Activated CD4-positive, alpha-beta memory T cell treated with anti-CD3 and anti-CD28 coated beads for 36 hours (primary cell): ENCODE data around the gene DNAH8. TPM values are rescaled to one million over a fixed set of nuclear protein-coding genes. Genes with fewer than 3 reads are reported as not detected.

ENCODE experiments used
- CTCF ChIA-PET: fragments of 350-600 bp; sonication (Branson Sonifier 250); formaldehyde crosslinking; loops from one replicate; lab custom pipeline; 2021; ENCODE audit warnings: antibody characterized with exemption, inconsistent platforms; lab: Charles Lee
- POLR2A ChIA-PET: fragments of 350-600 bp; sonication (Branson Sonifier 250); formaldehyde crosslinking; loops from one replicate; lab custom pipeline; 2021; ENCODE audit warnings: antibody characterized with exemption; lab: Charles Lee
- DNase-seq: peaks from one replicate; pipeline ENCODE4 v3.0.0-alpha.2; 2020
- H3K27ac Mint-ChIP-seq: one replicate; pipeline ENCODE4 v1.8.0; 2021; ENCODE audit warnings: mixed read lengths
- H3K27me3 Mint-ChIP-seq: one replicate; pipeline ENCODE4 v1.8.0; 2021; ENCODE audit warnings: mixed read lengths
- H3K36me3 Mint-ChIP-seq: one replicate; pipeline ENCODE4 v1.8.0; 2021; ENCODE audit warnings: mixed read lengths
- H3K4me1 Mint-ChIP-seq: one replicate; pipeline ENCODE4 v1.8.0; 2021; ENCODE audit warnings: low read depth, mixed read lengths
- H3K4me3 Mint-ChIP-seq: one replicate; pipeline ENCODE4 v1.8.0; 2021; ENCODE audit warnings: mild to moderate bottlenecking, mixed read lengths
- H3K9me3 Mint-ChIP-seq: one replicate; pipeline ENCODE4 v1.8.0; 2021; ENCODE audit warnings: mixed read lengths
- intact Hi-C: fragments of 100-400 bp; cut with micrococcal nuclease; formaldehyde crosslinking; loops from one replicate; pipeline ENCODE4 v1.15.1; 2023
- total RNA-seq, 2 experiments: library from RNA; stranded (reverse); gene quantifications; one replicate each; pipeline ENCODE4 v1.2.3, GENCODE V29; 2021

DNAH8 gene
- total RNA-seq, 2 experiments from 2014 or later, result 0.02 to 0.22 TPM

- ChIA-PET CTCF (interaction anchor here (1.2 to 1.3 kb wide), 2 partner anchors 145 to 290 kb away, joined by 4 read pairs; no protein-coding TSS in a partner anchor), POLR2A (no interaction called here)
- Mint-ChIP-seq H3K9me3 (no peaks in the 10 kb centered on the region), H3K27ac (no peak overlapping the region), H3K36me3 (no peaks in the 10 kb centered on the region), H3K27me3 (peaks cover 8% of the 10 kb centered on the region), H3K4me1 (no peaks in the 10 kb centered on the region), H3K4me3 (no peak overlapping the region)
- DNase-seq, result no peak
- intact Hi-C loops, result no loop called here
Measured at GRCh38 chr6:39016839-39017546, 301.9 kb downstream of the DNAH8 start.

- Mint-ChIP-seq H3K27me3 (peaks cover 8% of the 10 kb centered on the region), H3K27ac (no peak overlapping the region), H3K9me3 (no peaks in the 10 kb centered on the region), H3K4me3 (no peak overlapping the region), H3K4me1 (no peaks in the 10 kb centered on the region), H3K36me3 (no peaks in the 10 kb centered on the region)
- ChIA-PET POLR2A (no interaction called here), CTCF (interaction anchor here (1.1 to 1.3 kb wide), 3 partner anchors 16 to 290 kb away, joined by 3 to 4 read pairs (median 4); no protein-coding TSS in a partner anchor)
- intact Hi-C loops, result no loop called here
- no peak for DNase-seq
Measured at GRCh38 chr6:39017547-39017880, 302.4 kb downstream of the DNAH8 start.

- intact Hi-C loops, result no loop called here
Measured at GRCh38 chr6:39018103-39018502, 303.0 kb downstream of the DNAH8 start.

GRCh38 chr6:39020136-39020535 is 305.0 kb downstream of the DNAH8 start:
- no peak overlapping the region for H3K4me3 Mint-ChIP-seq
- intact Hi-C loops, result no loop called here
- H3K36me3 Mint-ChIP-seq, result no peaks in the 10 kb centered on the region
- no peak for DNase-seq
- no peaks in the 10 kb centered on the region for H3K4me1 Mint-ChIP-seq
- H3K9me3 Mint-ChIP-seq, result no peaks in the 10 kb centered on the region
- ChIA-PET CTCF (interaction anchor here (2.9 kb wide), 1 partner anchor 10 kb away, joined by 11 read pairs; no protein-coding TSS in a partner anchor), POLR2A (no interaction called here)
- H3K27ac Mint-ChIP-seq, result no peak overlapping the region
- H3K27me3 Mint-ChIP-seq, result peaks cover 5% of the 10 kb centered on the region

More at GRCh38 chr6:39018103-39018502, 303.0 kb downstream of the DNAH8 start:
- no peaks in the 10 kb centered on the region for H3K9me3 Mint-ChIP-seq
- H3K36me3 Mint-ChIP-seq, result no peaks in the 10 kb centered on the region
- no peak overlapping the region for H3K27ac Mint-ChIP-seq
- ChIA-PET POLR2A (no interaction called here), CTCF (interaction anchor here (1.1 to 1.3 kb wide), 3 partner anchors 17 to 289 kb away, joined by 3 to 4 read pairs (median 4); no protein-coding TSS in a partner anchor)
- no peaks in the 10 kb centered on the region for H3K4me1 Mint-ChIP-seq
- DNase-seq, result no peak
- no peak overlapping the region for H3K4me3 Mint-ChIP-seq
- H3K27me3 Mint-ChIP-seq, result peaks cover 8% of the 10 kb centered on the region

- H3K4me3 Mint-ChIP-seq, result no peak overlapping the region
- H3K36me3 Mint-ChIP-seq, result no peaks in the 10 kb centered on the region
- no peaks in the 10 kb centered on the region for H3K4me1 Mint-ChIP-seq
- intact Hi-C loops, result no loop called here
- H3K9me3 Mint-ChIP-seq, result no peaks in the 10 kb centered on the region
- H3K27me3 Mint-ChIP-seq, result peaks cover 3% of the 10 kb centered on the region
- H3K27ac Mint-ChIP-seq, result no peak overlapping the region
- CTCF ChIA-PET, result interaction anchor here (1.7 to 2.9 kb wide), 2 partner anchors 9 to 149 kb away, joined by 4 to 11 read pairs; no protein-coding TSS in a partner anchor
- POLR2A ChIA-PET, result no interaction called here
- DNase-seq, result no peak
Measured at GRCh38 chr6:39021041-39021440, 305.9 kb downstream of the DNAH8 start.

GRCh38 chr6:39021779-39022178 is 306.7 kb downstream of the DNAH8 start:
- H3K4me1 Mint-ChIP-seq, result no peaks in the 10 kb centered on the region
- H3K4me3 Mint-ChIP-seq, result no peak overlapping the region
- ChIA-PET CTCF (interaction anchor here (1.7 to 2.9 kb wide), 2 partner anchors 8 to 149 kb away, joined by 4 to 11 read pairs; no protein-coding TSS in a partner anchor), POLR2A (interaction anchor here (0.8 kb wide), 1 partner anchor 9 kb away, joined by 5 read pairs; no protein-coding TSS in a partner anchor)
- H3K27ac Mint-ChIP-seq, result no peak overlapping the region
- no peaks in the 10 kb centered on the region for H3K36me3 Mint-ChIP-seq
- no peaks in the 10 kb centered on the region for H3K9me3 Mint-ChIP-seq
- intact Hi-C loops, result no loop called here
- no peak for DNase-seq
- H3K27me3 Mint-ChIP-seq, result peaks cover 5% of the 10 kb centered on the region

GRCh38 chr6:39026175-39026574 is 311.1 kb downstream of the DNAH8 start:
- no peak for DNase-seq
- H3K4me3 Mint-ChIP-seq, result no peak overlapping the region
- no peaks in the 10 kb centered on the region for H3K9me3 Mint-ChIP-seq
- ChIA-PET POLR2A (no interaction called here), CTCF (interaction anchor here (0.7 to 1.7 kb wide), 7 partner anchors 16 to 154 kb away, joined by 3 to 5 read pairs (median 3); no protein-coding TSS in a partner anchor)
- H3K4me1 Mint-ChIP-seq, result no peaks in the 10 kb centered on the region
- no peaks in the 10 kb centered on the region for H3K36me3 Mint-ChIP-seq
- H3K27me3 Mint-ChIP-seq, result peaks cover 15% of the 10 kb centered on the region
- no peak overlapping the region for H3K27ac Mint-ChIP-seq
- intact Hi-C loops, result loop anchor here (5.0 kb wide), 1 partner anchor 76 kb away; no protein-coding TSS in a partner anchor

- peak; percentile 68 for DNase-seq
Measured at GRCh38 chr6:39029156-39030011, 314.3 kb downstream of the DNAH8 start.

GRCh38 chr6:39035681-39036080 is 320.6 kb downstream of the DNAH8 start:
- Mint-ChIP-seq H3K4me3 (no peak overlapping the region), H3K27me3 (peaks cover 41% of the 10 kb centered on the region), H3K27ac (no peak overlapping the region), H3K36me3 (no peaks in the 10 kb centered on the region), H3K9me3 (no peaks in the 10 kb centered on the region), H3K4me1 (peaks cover 4% of the 10 kb centered on the region)
- no peak for DNase-seq
- ChIA-PET POLR2A (no interaction called here), CTCF (no interaction called here)
- intact Hi-C loops, result no loop called here

More at GRCh38 chr6:39029156-39030011, 314.3 kb downstream of the DNAH8 start:
- Mint-ChIP-seq H3K36me3 (no peaks in the 10 kb centered on the region), H3K4me1 (no peaks in the 10 kb centered on the region), H3K27ac (no peak overlapping the region), H3K9me3 (no peaks in the 10 kb centered on the region), H3K27me3 (peaks cover 29% of the 10 kb centered on the region), H3K4me3 (no peak overlapping the region)
- ChIA-PET POLR2A (no interaction called here), CTCF (interaction anchor here (0.5 to 2.8 kb wide), 11 partner anchors 8 to 274 kb away, joined by 3 to 11 read pairs (median 6); no protein-coding TSS in a partner anchor)
- intact Hi-C loops, result loop anchor here (5.0 kb wide), 1 partner anchor 73 kb away; no protein-coding TSS in a partner anchor

- intact Hi-C loops, result no loop called here
- ChIA-PET CTCF (interaction anchor here (1.5 kb wide), 1 partner anchor 272 kb away, joined by 5 read pairs; no protein-coding TSS in a partner anchor), POLR2A (no interaction called here)
- no peak overlapping the region for H3K4me3 Mint-ChIP-seq
- H3K36me3 Mint-ChIP-seq, result no peaks in the 10 kb centered on the region
- H3K27me3 Mint-ChIP-seq, result peaks cover 44% of the 10 kb centered on the region
- DNase-seq, result no peak
- no peak overlapping the region for H3K27ac Mint-ChIP-seq
- peaks cover 4% of the 10 kb centered on the region for H3K4me1 Mint-ChIP-seq
- H3K9me3 Mint-ChIP-seq, result no peaks in the 10 kb centered on the region
Measured at GRCh38 chr6:39037082-39037508, 322.0 kb downstream of the DNAH8 start.

- H3K9me3 Mint-ChIP-seq, result no peaks in the 10 kb centered on the region
- peaks cover 4% of the 10 kb centered on the region for H3K4me1 Mint-ChIP-seq
- H3K27me3 Mint-ChIP-seq, result peaks cover 44% of the 10 kb centered on the region
- CTCF ChIA-PET, result interaction anchor here (1.5 kb wide), 1 partner anchor 272 kb away, joined by 5 read pairs; no protein-coding TSS in a partner anchor
- POLR2A ChIA-PET, result no interaction called here
- DNase-seq, result no peak
- no peak overlapping the region for H3K4me3 Mint-ChIP-seq
- no peaks in the 10 kb centered on the region for H3K36me3 Mint-ChIP-seq
- intact Hi-C loops, result no loop called here
- H3K27ac Mint-ChIP-seq, result no peak overlapping the region
Measured at GRCh38 chr6:39037707-39038106, 322.6 kb downstream of the DNAH8 start.
